Panc1 (cell line): ENCODE data around the gene HBA1. TPM values are rescaled to one million over a fixed set of nuclear protein-coding genes. Genes with fewer than 3 reads are reported as not detected.

Source experiments
- ATAC-seq: fragments of 200-7000 bp; cut with Tn5 transposase; 2 replicates; pipeline ENCODE4 v1.9.1; 2020; ENCODE audit warnings: mild to moderate bottlenecking, moderate library complexity
- BruUV-seq: library from RNA; stranded (reverse); fragments of 400-500 nt; replicated peaks from 2 replicates; lab custom pipeline; 2021; lab: Mats Ljungman, UMichigan
- CTCF ChIA-PET: fragments of 300-600 bp; sonication (Branson Sonifier 250); formaldehyde crosslinking; loops from one replicate; lab custom pipeline; 2022; ENCODE audit warnings: antibody characterized with exemption; lab: Charles Lee
- POLR2A ChIA-PET: fragments of 300-600 bp; sonication (Branson Sonifier 250); formaldehyde crosslinking; loops from one replicate; lab custom pipeline; 2022; ENCODE audit warnings: antibody characterized with exemption; lab: Charles Lee
- DNase-seq: peaks from one replicate; pipeline ENCODE4 v3.0.0-alpha.2; 2010; ENCODE audit warnings: low read depth, low spot score
- H3K27ac ChIP-seq: 2 replicates; pipeline ENCODE4 v1.5.1; 2011; ENCODE audit warnings: mild to moderate bottlenecking, low read length, inconsistent platforms
- H3K27me3 ChIP-seq: fragments of 200-500 bp; sonication (Bioruptor generic); 2 replicates; pipeline ENCODE4 v1.6.0; 2014; ENCODE audit warnings: low read length, inconsistent platforms; ENCODE audit not compliant: control insufficient read depth, insufficient read depth
- H3K36me3 ChIP-seq: fragments of 200-500 bp; sonication (Bioruptor generic); 2 replicates; pipeline ENCODE4 v1.5.1; 2014; ENCODE audit warnings: inconsistent platforms, mild to moderate bottlenecking, low read length, moderate library complexity; ENCODE audit not compliant: control insufficient read depth, insufficient read depth
- H3K4me1 ChIP-seq: 2 replicates; pipeline ENCODE4 v1.5.1; 2011; ENCODE audit warnings: inconsistent platforms, mild to moderate bottlenecking, low read length, moderate library complexity; ENCODE audit not compliant: control insufficient read depth, insufficient read depth
- H3K4me3 ChIP-seq, 2 experiments: 2 replicates each; pipeline ENCODE4 v1.5.1; 2011 to 2012; ENCODE audit warnings: low read depth in 2 of 2, low read length in 2 of 2, mild to moderate bottlenecking in 2 of 2, inconsistent platforms in 1 of 2, moderate library complexity in 1 of 2
- H3K9me3 ChIP-seq: fragments of 200-500 bp; sonication (Bioruptor generic); 2 replicates; pipeline ENCODE4 v1.5.1; 2014; ENCODE audit warnings: low read depth, mild to moderate bottlenecking, inconsistent platforms, low read length, moderate library complexity; ENCODE audit not compliant: control insufficient read depth, insufficient read depth
- CTCF ChIP-seq: fragments of 450-650 bp; IDR thresholded peaks from 2 replicates; pipeline ENCODE4 v1.5.1; 2017; ENCODE audit warnings: mild to moderate bottlenecking
- POLR2AphosphoS5 ChIP-seq: IDR thresholded peaks from 2 replicates; pipeline ENCODE4 v1.6.1; 2012; ENCODE audit warnings: mild to moderate bottlenecking, low read depth, low read length, moderate library complexity
- SIN3A ChIP-seq: IDR thresholded peaks from 2 replicates; pipeline ENCODE4 v1.6.1; 2012; ENCODE audit warnings: low read depth, mild to moderate bottlenecking, low read length, moderate library complexity, borderline replicate concordance; ENCODE audit not compliant: insufficient read depth
- TCF7L2 ChIP-seq: IDR thresholded peaks from 2 replicates; pipeline ENCODE4 v1.6.1; 2011; ENCODE audit warnings: mild to moderate bottlenecking, low read depth, low read length, inconsistent platforms
- in situ Hi-C: cut with HindIII; loops from 2 replicates; pipeline ENCODE4 v1.10.0; 2016; ENCODE audit warnings: low sequenced_read_pairs, low pct_unique_long_range_greater_than_20kb
- intact Hi-C: fragments of 100-400 bp; cut with micrococcal nuclease; formaldehyde crosslinking; loops from one replicate; pipeline ENCODE4 v1.10.0; 2022; ENCODE audit not compliant: unreplicated experiment
- total RNA-seq: library from RNA; stranded (reverse); gene quantifications from one replicate; pipeline ENCODE4 v1.2.1, GENCODE V29; 2021; ENCODE audit not compliant: unreplicated experiment
- TF ChIP-seq, protein P1 (sequence below), 2 experiments: IDR thresholded peaks; 2 replicates each; pipeline ENCODE4 v1.6.1; 2011 to 2012; ENCODE audit warnings: low read depth in 2 of 2, control low read depth in 1 of 2, low read length in 1 of 2, mild to moderate bottlenecking in 1 of 2, moderate library complexity in 1 of 2; ENCODE audit not compliant: insufficient read depth in 1 of 2

HBA1 gene
- total RNA-seq, 1 experiment from 2014 or later: 4.4 TPM

- DNase-seq: no peak
- in situ Hi-C loops: no loop called here
- POLR2A ChIA-PET: no interaction called here
These were observed 2.2 kb downstream of the HBA1 start for GRCh38 chr16:178668-179015.

DNA sequence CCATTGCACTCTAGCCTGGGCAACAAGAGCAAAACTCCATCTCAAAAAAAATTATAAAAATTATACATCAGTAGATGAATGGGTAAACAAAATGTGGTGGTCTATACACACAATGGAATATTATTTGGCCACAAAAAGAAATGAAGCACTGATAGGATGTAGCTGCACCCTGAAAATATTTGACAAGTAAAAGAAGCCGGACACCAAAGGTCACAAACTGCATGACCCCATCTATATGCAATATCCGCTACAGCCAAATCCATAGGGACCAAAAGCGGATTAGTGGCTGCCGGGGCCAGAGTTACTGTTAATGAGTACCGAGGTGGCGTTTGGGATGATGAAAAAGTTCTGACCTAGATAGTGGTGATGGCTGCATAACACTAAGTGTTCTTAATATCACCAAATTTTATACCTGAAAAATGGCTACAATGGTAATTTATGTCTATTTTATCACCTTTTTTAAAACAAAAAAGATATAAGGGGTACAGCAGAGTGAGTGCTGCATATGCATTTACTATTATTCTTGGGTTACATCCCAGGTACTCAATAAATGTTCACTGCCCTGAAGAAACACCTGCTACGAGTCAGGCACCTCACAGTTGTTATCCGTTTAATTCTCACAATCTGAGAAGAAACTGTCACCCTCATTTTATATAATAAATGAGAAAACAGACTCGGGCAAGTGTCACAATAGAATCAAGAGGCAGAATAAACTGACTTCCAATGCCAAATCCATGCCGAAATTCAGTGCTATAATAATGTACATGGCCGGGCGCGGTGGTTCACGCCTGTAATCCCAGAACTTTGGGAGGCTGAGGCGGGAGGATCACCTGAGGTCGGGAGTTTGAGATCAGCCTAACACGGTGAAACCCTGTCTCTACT lies 3.0 kb downstream of the HBA1 start:
- Histone ChIP-seq H3K27ac (no peak overlapping the region), H3K9me3 (no peaks in the 10 kb centered on the region), H3K36me3 (no peaks in the 10 kb centered on the region), H3K4me3 (peak overlapping the region; percentile 43 to 51; a peak in 3 of 4 replicates), H3K4me1 (peaks cover 6% of the 10 kb centered on the region; the same call in 1 of the 2 replicates), H3K27me3 (no peaks in the 10 kb centered on the region)
- ATAC-seq (no peak), DNase-seq (no peak)
- intact Hi-C loops (loop anchor here (2.0 kb wide), 1 partner anchor 73 kb away; no protein-coding TSS in a partner anchor), in situ Hi-C loops (no loop called here)
- ChIA-PET POLR2A (no interaction called here), CTCF (no interaction called here)
- TF ChIP-seq CTCF (no peak), POLR2AphosphoS5 (no peak), TCF7L2 (no peak), SIN3A (no peak)
- TF ChIP-seq, protein P1, sequence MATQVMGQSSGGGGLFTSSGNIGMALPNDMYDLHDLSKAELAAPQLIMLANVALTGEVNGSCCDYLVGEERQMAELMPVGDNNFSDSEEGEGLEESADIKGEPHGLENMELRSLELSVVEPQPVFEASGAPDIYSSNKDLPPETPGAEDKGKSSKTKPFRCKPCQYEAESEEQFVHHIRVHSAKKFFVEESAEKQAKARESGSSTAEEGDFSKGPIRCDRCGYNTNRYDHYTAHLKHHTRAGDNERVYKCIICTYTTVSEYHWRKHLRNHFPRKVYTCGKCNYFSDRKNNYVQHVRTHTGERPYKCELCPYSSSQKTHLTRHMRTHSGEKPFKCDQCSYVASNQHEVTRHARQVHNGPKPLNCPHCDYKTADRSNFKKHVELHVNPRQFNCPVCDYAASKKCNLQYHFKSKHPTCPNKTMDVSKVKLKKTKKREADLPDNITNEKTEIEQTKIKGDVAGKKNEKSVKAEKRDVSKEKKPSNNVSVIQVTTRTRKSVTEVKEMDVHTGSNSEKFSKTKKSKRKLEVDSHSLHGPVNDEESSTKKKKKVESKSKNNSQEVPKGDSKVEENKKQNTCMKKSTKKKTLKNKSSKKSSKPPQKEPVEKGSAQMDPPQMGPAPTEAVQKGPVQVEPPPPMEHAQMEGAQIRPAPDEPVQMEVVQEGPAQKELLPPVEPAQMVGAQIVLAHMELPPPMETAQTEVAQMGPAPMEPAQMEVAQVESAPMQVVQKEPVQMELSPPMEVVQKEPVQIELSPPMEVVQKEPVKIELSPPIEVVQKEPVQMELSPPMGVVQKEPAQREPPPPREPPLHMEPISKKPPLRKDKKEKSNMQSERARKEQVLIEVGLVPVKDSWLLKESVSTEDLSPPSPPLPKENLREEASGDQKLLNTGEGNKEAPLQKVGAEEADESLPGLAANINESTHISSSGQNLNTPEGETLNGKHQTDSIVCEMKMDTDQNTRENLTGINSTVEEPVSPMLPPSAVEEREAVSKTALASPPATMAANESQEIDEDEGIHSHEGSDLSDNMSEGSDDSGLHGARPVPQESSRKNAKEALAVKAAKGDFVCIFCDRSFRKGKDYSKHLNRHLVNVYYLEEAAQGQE (IDR thresholded peaks at IDR 0.05; ENCODE audit: insufficient read depth in 1 of 2, low read depth in 2 of 2, low read length in 1 of 2): no peak
- BruUV-seq: TSS peak; percentile 59

More at GRCh38 chr16:178668-179015, 2.2 kb downstream of the HBA1 start:
- TF ChIP-seq SIN3A (no peak), TCF7L2 (no peak), CTCF (no peak), POLR2AphosphoS5 (no peak)
- TF ChIP-seq, protein P1 (IDR thresholded peaks at IDR 0.05; ENCODE audit: insufficient read depth in 1 of 2, low read depth in 2 of 2, low read length in 1 of 2): no peak
- intact Hi-C loops: no loop called here
- H3K9me3 ChIP-seq: no peaks in the 10 kb centered on the region
- no peak overlapping the region for H3K27ac ChIP-seq
- H3K4me1 ChIP-seq: peaks cover 6% of the 10 kb centered on the region; the same call in 1 of the 2 replicates
- no TSS peak for BruUV-seq
- no peak overlapping the region for H3K4me3 ChIP-seq
- CTCF ChIA-PET: no interaction called here
- ATAC-seq: no peak
- no peaks in the 10 kb centered on the region for H3K36me3 ChIP-seq
- H3K27me3 ChIP-seq: no peaks in the 10 kb centered on the region
